ENCODE data around the gene RIT2. TPM values are rescaled to one million over a fixed set of nuclear protein-coding genes. Genes with fewer than 3 reads are reported as not detected.

The RIT2 gene
- polyA plus RNA-seq, 1 donor from 2014 or later = 1.1 TPM

GRCh38 chr18:42730272-42730671 is 385.2 kb downstream of the RIT2 start:
- Histone ChIP-seq H3K9me2 (ENCODE audit: insufficient read depth, low read length) (no peaks in the 10 kb centered on the region), H3K27me3 (ENCODE audit: insufficient read depth, low read depth, low read length) (no peaks in the 10 kb centered on the region), H3K79me2 (replicated peaks; ENCODE audit: insufficient read depth, low read length) (no peaks in the 10 kb centered on the region), H3K4me2 (ENCODE audit: low read length) (no peak overlapping the region), H4K20me1 (ENCODE audit: insufficient read depth) (no peaks in the 10 kb centered on the region), H3K9ac (ENCODE audit: low read length) (no peak overlapping the region), H3K9me3 (ENCODE audit: low read length) (no peaks in the 10 kb centered on the region), H3K36me3 (ENCODE audit: insufficient read depth, low read length) (no peaks in the 10 kb centered on the region), H2AFZ (ENCODE audit: low read depth, low read length) (no peak overlapping the region), H3K4me3 (ENCODE audit: low read length) (no peak overlapping the region), H3F3A (ENCODE audit: insufficient read depth, low read length, poor library complexity, severe bottlenecking) (no peaks in the 10 kb centered on the region), H3K27ac (ENCODE audit: low read length) (no peak overlapping the region)
- TF ChIP-seq RAD21 (conservative IDR thresholded peaks at IDR 0.05) (peak; percentile 12), EZH2 (IDR thresholded peaks at IDR 0.05; ENCODE audit: borderline replicate concordance, insufficient read depth, low read length, poor library complexity, severe bottlenecking) (no peak)

- no peak overlapping the region for H3K4me2 ChIP-seq (ENCODE audit: low read length)
Observed at GRCh38 chr18:42719221-42719620, 396.3 kb downstream of the RIT2 start.

DNA sequence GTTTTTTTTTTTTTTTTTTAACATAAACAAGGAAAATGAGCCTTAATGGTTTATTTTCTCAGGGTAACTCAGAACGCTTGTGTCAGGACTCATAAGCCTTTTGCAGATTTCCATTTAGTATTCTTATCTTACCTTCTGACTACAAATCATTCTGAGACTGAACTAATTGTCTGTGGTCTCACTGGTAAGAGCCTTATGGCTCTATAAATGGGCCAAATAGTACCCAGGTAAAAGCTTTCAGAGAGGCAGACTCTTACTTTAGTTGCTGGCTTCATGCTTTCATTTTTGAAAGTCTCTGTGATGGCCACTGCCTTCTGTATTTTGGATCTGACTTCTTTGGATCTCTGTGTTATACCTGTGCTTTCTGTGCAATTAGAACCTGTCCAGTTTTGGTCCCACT is 403.4 kb downstream of the RIT2 start:
- Histone ChIP-seq H3F3A (ENCODE audit: insufficient read depth, low read length, poor library complexity, severe bottlenecking) (no peaks in the 10 kb centered on the region), H3K9ac (ENCODE audit: low read length) (no peak overlapping the region), H3K4me3 (ENCODE audit: low read length) (no peak overlapping the region), H3K4me2 (ENCODE audit: low read length) (no peak overlapping the region), H3K9me3 (ENCODE audit: low read length) (no peaks in the 10 kb centered on the region), H3K27ac (ENCODE audit: low read length) (no peak overlapping the region), H3K36me3 (ENCODE audit: insufficient read depth, low read length) (no peaks in the 10 kb centered on the region), H3K27me3 (ENCODE audit: insufficient read depth, low read depth, low read length) (no peaks in the 10 kb centered on the region), H2AFZ (ENCODE audit: low read depth, low read length) (no peak overlapping the region), H4K20me1 (ENCODE audit: insufficient read depth) (no peaks in the 10 kb centered on the region), H3K9me2 (ENCODE audit: insufficient read depth, low read length) (no peaks in the 10 kb centered on the region), H3K79me2 (replicated peaks; ENCODE audit: insufficient read depth, low read length) (no peaks in the 10 kb centered on the region)
- no peak for TF ChIP-seq REST (IDR thresholded peaks at IDR 0.05; ENCODE audit: borderline replicate concordance)
- no peak for TF ChIP-seq MXI1 (conservative IDR thresholded peaks at IDR 0.05; ENCODE audit: poor library complexity, severe bottlenecking)
- no peak for TF ChIP-seq SMC3 (conservative IDR thresholded peaks at IDR 0.05; ENCODE audit: poor library complexity)
- TF ChIP-seq, protein P1, sequence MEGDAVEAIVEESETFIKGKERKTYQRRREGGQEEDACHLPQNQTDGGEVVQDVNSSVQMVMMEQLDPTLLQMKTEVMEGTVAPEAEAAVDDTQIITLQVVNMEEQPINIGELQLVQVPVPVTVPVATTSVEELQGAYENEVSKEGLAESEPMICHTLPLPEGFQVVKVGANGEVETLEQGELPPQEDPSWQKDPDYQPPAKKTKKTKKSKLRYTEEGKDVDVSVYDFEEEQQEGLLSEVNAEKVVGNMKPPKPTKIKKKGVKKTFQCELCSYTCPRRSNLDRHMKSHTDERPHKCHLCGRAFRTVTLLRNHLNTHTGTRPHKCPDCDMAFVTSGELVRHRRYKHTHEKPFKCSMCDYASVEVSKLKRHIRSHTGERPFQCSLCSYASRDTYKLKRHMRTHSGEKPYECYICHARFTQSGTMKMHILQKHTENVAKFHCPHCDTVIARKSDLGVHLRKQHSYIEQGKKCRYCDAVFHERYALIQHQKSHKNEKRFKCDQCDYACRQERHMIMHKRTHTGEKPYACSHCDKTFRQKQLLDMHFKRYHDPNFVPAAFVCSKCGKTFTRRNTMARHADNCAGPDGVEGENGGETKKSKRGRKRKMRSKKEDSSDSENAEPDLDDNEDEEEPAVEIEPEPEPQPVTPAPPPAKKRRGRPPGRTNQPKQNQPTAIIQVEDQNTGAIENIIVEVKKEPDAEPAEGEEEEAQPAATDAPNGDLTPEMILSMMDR (IDR thresholded peaks at IDR 0.05; ENCODE audit: poor library complexity, severe bottlenecking) = no peak
- no peak for TF ChIP-seq RAD21 (conservative IDR thresholded peaks at IDR 0.05)
- TF ChIP-seq TAF1 (IDR thresholded peaks at IDR 0.05; ENCODE audit: low read depth) = no peak
- no peak for TF ChIP-seq EZH2 (IDR thresholded peaks at IDR 0.05; ENCODE audit: borderline replicate concordance, insufficient read depth, low read length, poor library complexity, severe bottlenecking)
- TF ChIP-seq POLR2AphosphoS5 (IDR thresholded peaks at IDR 0.05) = no peak
- TF ChIP-seq EP300 (conservative IDR thresholded peaks at IDR 0.05; ENCODE audit: poor library complexity, severe bottlenecking) = no peak

More at GRCh38 chr18:42719221-42719620, 396.3 kb downstream of the RIT2 start:
- TF ChIP-seq TAF1 (IDR thresholded peaks at IDR 0.05; ENCODE audit: low read depth) (no peak), RAD21 (conservative IDR thresholded peaks at IDR 0.05) (no peak), POLR2AphosphoS5 (IDR thresholded peaks at IDR 0.05) (no peak)
- H4K20me1 ChIP-seq (ENCODE audit: insufficient read depth) = no peaks in the 10 kb centered on the region
- H3K9me2 ChIP-seq (ENCODE audit: insufficient read depth, low read length) = no peaks in the 10 kb centered on the region
- H3K9ac ChIP-seq (ENCODE audit: low read length) = no peak overlapping the region
- H3K27me3 ChIP-seq (ENCODE audit: insufficient read depth, low read depth, low read length) = no peaks in the 10 kb centered on the region
- H3K4me3 ChIP-seq (ENCODE audit: low read length) = no peak overlapping the region
- H3K9me3 ChIP-seq (ENCODE audit: low read length) = no peaks in the 10 kb centered on the region
- no peak overlapping the region for H2AFZ ChIP-seq (ENCODE audit: low read depth, low read length)
- no peaks in the 10 kb centered on the region for H3K36me3 ChIP-seq (ENCODE audit: insufficient read depth, low read length)
- no peaks in the 10 kb centered on the region for H3K79me2 ChIP-seq (replicated peaks; ENCODE audit: insufficient read depth, low read length)
- H3F3A ChIP-seq (ENCODE audit: insufficient read depth, low read length, poor library complexity, severe bottlenecking) = no peaks in the 10 kb centered on the region
- H3K27ac ChIP-seq (ENCODE audit: low read length) = no peak overlapping the region
